CD4-positive, alpha-beta T cell treated with Interleukin-17A for 1 hour (primary cell): ENCODE results near the gene VPS45.
A peak's percentile ranks its signal among the peaks of the same experiment; 100 is the strongest.

Experiments used
- DNase-seq: peaks from one replicate; pipeline ENCODE4 v3.0.0-alpha.2; 2020

Gene VPS45

DNA sequence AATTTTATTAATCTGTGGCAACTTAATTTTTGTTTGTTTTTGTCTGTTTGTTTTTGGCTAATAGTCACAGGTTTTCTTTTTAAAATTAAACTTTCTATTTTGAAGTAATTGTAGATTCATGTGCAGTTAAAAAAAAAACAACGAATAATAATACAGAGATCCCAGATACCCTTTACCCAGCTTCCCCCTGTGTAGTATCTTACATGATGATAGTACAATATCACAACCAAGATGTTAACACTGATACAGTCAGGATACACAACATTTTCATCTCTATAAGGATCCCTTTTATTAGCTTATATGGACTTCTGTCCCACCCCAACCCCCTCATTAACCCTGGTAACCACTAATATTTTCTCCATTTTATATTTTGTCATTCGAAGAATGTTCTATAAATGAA is 5.9 kb downstream of the VPS45 start:
- DNase-seq, result no peak

GRCh38 chr1:150076066-150076465 is 8.5 kb downstream of the VPS45 start:
- DNase-seq, result peak; percentile 62

DNA sequence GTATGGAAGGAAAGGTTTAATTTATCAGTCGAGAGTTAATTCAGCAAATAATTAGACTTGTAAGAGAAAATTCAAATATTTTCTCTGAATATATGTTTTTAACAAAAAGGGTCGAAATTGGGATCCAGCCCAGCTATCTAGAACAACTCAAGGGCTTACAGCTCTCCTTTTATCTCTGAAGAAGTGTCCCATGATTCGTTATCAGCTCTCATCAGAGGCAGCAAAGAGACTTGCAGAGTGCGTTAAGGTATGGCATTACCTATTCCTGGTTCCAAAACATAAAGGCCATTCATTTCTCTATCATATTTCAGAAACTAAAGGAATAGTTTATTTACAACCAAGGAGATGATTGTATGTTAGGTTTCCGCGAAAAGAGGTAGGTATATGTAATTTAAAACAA is 9.4 kb downstream of the VPS45 start:
- DNase-seq, result no peak

GRCh38 chr1:150080784-150081183 is 13.2 kb downstream of the VPS45 start:
- no peak for DNase-seq

GRCh38 chr1:150082494-150082893 is 14.9 kb downstream of the VPS45 start:
- no peak for DNase-seq

- no peak for DNase-seq
These were observed 16.3 kb downstream of the VPS45 start for GRCh38 chr1:150083907-150084306.

GRCh38 chr1:150085406-150085805 is 17.8 kb downstream of the VPS45 start:
- no peak for DNase-seq

DNA sequence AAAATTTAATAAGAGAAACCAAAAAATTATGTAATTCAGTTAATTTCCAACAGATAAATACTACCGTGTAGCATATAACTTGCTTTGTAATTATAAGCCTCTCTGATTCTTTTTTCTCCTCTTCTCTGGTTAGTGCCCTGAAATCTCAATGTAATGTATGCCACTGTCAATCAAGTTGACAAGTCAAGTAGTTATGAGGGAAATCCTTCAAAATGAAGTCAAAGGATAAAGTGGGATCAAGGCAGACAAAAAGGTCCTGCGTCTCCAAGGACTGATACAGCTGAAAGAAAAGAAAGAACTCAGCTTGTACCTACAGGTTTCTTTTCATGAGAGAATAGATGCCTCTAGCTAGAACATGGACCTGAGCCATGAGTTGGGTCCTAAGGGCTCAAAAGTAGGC is 19.8 kb downstream of the VPS45 start:
- no peak for DNase-seq

DNA sequence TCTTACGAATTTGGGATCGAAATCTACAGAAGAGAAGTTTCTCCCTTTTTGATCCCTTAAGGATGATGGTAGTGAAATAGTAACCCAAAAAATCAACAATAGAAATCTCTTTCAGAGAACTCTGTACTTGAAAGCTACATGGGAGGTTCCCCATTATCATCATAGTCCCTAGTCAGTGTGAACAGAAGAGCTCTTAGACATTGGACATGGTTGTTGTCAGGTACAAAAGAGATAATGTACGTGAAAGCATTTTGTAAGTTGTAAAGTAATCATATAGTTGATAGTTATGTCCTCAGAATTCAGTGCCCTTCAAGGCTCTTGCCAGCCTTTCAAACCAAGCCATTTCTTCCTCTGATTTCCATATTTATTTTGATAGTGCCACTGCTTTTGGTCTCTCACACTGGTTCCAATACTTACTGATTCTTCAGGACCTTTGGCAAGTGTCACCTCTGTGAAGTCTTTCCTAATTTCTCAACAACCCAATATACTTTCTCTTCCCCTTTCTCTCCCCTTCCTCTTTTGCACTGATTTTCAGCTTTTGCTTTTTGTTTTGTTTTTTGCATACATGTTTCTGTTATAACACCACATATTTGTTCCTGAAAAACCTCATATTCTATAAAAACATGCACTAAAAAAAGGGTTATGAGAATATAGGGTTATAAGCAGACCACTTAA is 22.4 kb downstream of the VPS45 start:
- no peak for DNase-seq

- no peak for DNase-seq
These were observed 24.7 kb downstream of the VPS45 start for GRCh38 chr1:150092180-150092791.

GRCh38 chr1:150093805-150094204 is 26.2 kb downstream of the VPS45 start:
- DNase-seq, result no peak

DNA sequence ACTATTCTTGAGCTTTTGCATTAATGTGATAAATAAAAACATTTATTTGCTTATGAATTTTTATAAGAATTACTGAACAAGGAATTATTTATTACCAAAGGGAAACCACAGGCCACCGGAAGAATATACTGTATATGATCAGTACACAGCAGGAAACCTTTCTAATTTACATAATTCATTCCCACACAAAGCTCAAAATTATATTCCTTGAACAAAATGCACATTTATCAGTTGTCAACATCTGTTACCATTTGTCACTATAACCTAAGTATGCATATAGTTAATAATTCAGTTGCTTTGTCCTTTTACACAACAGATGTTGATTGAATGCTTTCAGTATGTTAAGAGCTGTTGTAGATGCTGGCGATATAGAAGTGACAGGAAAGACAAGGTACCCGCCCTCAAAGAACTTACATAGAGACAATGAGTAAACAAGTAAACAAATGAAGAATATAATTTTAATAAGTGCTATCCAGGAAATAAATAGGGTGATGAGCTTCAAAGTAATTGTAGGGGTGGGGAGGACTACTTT is 27.2 kb downstream of the VPS45 start:
- DNase-seq, result peak; percentile 27

GRCh38 chr1:150102986-150103385 is 35.4 kb downstream of the VPS45 start:
- DNase-seq, result peak; percentile 54

GRCh38 chr1:150106341-150106740 is 38.8 kb downstream of the VPS45 start:
- DNase-seq, result peak; percentile 66

DNA sequence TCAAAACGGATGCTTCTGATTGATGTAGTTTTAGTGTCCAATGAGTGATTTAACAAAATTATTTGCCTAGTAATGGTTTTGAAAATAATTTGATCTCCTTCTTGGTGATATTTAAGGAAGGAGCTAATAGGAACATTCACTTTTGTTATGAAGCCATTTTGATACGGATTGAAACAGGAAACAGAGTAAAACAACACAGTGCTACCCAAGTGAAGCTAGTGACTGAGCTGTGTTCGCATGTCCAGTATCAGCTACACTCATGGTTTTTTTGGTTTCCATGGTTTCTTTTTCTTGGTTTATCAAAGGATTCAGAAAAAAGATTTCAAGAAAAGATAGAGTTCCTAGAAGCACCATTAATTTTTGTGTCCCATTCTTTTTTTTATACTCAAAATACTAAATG is 42.0 kb downstream of the VPS45 start:
- peak; percentile 67 for DNase-seq

- DNase-seq, result peak; percentile 48
These were observed 42.5 kb downstream of the VPS45 start for GRCh38 chr1:150110116-150110515.

GRCh38 chr1:150111670-150112069 is 44.1 kb downstream of the VPS45 start:
- peak; percentile 15 for DNase-seq

DNA sequence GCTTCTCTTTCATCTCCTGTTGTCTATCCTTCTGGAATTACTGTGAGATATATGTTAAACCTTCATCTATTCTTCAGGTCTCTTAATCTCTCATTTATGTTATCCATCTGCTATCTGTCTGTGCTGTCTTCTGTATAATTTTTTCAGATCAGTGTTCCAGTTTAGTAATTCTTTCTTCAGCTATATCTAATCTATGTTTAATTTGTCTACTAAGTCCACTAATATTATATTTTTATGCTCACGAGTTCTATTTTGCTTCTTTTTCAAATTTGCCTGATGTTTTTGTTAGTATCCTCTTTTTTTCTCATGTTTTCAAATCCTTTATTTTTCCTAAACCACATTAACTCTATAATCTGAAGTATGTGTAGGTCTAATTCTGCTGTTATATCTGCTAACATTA is 47.5 kb downstream of the VPS45 start:
- DNase-seq, result no peak

- DNase-seq, result peak; percentile 44
These were observed 51.1 kb downstream of the VPS45 start for GRCh38 chr1:150118716-150119115.

- DNase-seq, result no peak
These were observed 53.8 kb downstream of the VPS45 start for GRCh38 chr1:150121236-150121862.

DNA sequence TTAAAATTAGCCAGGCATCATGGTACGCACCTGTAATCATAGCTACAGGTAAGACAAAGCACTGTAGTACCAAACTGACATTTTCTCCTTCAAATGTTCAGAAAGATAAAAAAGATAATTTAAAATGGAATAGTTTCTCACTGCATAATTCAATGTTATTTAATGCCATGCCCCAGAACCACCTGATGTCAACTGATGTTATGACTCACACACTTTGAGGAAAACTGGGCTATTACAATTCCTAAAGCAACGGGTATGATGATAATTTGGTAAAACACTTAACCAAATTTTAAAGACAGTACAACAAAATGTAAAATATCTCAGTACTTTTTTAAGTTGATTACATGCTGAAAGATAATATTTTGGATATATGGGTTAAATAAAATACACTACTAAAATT is 59.2 kb downstream of the VPS45 start:
- DNase-seq, result no peak

- no peak for DNase-seq
These were observed 59.9 kb downstream of the VPS45 start for GRCh38 chr1:150127464-150127863.

DNA sequence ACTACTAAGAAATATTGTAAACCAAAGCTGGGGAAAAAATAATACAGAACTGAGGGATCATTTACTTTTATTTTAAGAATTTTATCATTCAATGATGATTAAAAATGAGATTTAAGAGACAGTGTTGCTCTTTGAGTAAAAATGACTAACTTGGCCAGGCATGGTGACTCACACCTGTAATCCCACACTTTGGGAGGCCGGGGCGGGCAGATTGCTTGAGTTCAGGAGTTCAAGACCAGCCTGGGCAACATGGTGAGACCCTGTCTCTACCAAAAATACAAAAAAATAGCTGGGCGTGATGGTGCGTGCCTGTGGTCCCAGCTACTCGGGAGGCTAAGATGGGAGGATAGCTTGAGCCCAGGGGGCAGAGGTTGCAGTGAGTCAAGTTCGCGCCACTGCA is 60.3 kb downstream of the VPS45 start:
- DNase-seq, result no peak

DNA sequence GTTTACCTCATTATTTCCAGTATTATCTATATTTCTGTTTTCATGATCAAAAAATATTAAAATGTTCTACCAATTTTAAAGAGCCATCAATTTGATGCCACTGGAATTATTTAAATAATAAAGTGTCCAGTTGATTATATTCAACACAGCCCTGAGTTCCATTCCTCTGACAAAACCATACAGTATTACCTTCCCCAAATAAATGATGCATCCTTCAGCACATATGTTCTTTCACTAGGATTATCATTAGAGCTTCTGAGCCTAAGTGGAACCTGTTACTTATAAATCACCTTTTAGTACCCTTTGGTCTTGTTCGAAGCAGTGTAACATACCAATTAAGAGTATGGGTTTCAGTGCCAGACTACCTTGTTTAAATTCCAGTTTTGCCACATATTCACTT is 64.8 kb downstream of the VPS45 start:
- no peak for DNase-seq
